ENCODE measurements around the gene DCDC2.

DCDC2 gene

GRCh38 chr6:24140591-24140990 lies 217.3 kb downstream of the DCDC2 start:
- DNase-seq = no peak

- no peak for DNase-seq
These were observed 218.2 kb downstream of the DCDC2 start for GRCh38 chr6:24139639-24140038.

- no peak for DNase-seq
These were observed 218.8 kb downstream of the DCDC2 start for GRCh38 chr6:24139080-24139479.

DNA sequence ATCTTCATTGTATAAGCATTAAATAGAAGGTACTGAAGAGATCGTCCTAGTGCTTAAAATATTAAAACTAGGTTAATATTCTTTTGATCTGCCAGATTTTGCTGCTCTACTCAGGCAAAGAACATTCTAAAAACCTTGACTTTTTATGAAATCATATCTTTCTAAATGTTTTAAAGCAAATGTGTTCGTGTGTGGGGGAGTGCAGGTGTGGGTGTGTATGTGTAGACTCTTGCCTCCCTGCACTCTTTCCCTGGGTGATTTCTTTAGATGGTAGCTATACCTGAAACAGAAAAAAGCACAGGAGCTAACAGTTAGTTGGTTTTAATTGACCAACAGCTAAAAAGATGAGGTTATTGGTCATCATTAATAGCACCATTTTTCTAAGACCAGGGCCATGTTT lies 226.1 kb downstream of the DCDC2 start:
- no peak for DNase-seq

DNA sequence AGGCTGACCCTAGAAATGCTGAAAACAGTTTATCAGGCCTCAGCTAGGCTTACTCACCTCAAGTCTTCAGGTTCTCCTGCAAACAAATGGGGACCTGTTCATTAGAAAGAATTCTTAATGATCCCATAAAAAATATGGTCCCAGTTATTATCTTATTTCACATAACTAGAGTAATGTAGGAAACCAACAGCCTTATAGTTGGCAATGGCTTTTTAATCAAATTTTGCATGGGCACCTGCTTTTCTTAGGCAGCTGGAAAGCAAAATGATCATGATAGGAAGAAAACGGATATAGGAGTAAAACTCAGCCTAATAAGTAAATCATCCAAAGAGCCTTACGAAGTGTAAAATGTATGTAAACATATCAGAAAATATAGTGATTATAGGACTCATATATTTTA lies 230.5 kb downstream of the DCDC2 start:
- DNase-seq = no peak

- DNase-seq = no peak
These were observed 231.2 kb downstream of the DCDC2 start for GRCh38 chr6:24126586-24127192.

DNA sequence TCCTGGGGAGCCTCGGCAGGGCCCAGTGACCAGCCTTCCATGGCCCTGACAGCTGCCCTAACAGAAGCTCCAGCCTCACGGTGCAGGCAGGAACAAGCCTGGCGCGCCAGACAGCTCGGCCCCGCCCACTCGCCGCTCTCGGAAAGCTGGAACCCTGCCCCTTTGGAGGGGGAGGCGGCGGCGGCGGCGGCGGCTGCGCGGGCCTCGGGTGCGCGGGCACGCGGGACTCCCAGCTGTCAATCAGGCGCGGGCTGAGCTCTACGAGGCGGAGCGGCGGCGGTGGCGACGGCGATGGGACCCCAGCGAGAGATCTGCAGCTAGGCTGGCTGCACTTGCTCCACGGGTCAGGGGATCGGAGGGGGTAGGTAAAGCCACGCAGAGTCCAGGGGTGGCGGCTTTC lies 231.9 kb downstream of the DCDC2 start, which contains the start of gene NRSN1:
Gene NRSN1 (plus strand): TSS at position 236 of the 400 bp plus-strand sequence. CDS start 8,113 bp downstream, outside the sequence.
- DNase-seq = no peak

DNA sequence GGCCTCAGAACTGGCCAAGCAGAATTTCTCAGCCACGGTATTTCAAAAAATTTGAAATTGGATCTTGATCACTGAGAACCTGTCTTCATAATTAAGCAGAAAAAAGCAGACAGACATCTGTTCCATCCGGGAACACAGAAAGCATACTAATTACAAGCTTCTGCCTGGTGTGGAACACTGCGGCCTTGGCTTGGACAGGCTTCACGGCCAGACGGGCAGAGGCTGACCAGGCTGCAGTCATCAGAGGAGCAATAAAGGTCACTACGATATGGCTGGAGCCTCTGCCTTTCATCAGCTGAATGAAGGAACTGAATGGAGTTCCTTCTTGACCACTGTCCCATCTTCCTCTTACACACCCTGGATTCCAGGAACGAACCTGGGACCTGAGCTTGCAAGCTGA lies 235.7 kb downstream of the DCDC2 start:
- DNase-seq = no peak
